ENCODE results near the gene ABCA13.
A peak's percentile ranks its signal among the peaks of the same experiment; 100 is the strongest.
"Not testable (repeated sequence)": the region's sequence is repeated elsewhere in the genome, so short reads cannot be mapped to it uniquely, and the experiment has no call there.

ABCA13 gene

GRCh38 chr7:48171202-48171601 lies at the start of gene ABCA13:
Gene ABCA13 (plus strand): TSS chr7:48171458. CDS start chr7:48171484, 26 bp downstream.
- Histone ChIP-seq H3K4me2 (peak within 1 kb of the TSS in 7 of 11 experiments; percentile 1 to 56 (median 30); a peak in 8 of 22 replicates), H3K9me3 (replicated peaks in 1 of 11) (peaks cover 0 to 19% (median 8%) of the 10 kb centered on the region in 11 experiments; a peak in 12 of 22 replicates), H3K27ac (peak within 1 kb of the TSS in 5 of 11 experiments; percentile 16 to 41 (median 30); a peak in 8 of 22 replicates), H3K4me3 (no peak within 1 kb of the TSS), H3K27me3 (no peaks in the 10 kb centered on the region), H3K36me3 (no peaks in the 10 kb centered on the region), H4K20me1 (no peaks in the 10 kb centered on the region), H3K9ac (no peak within 1 kb of the TSS), H3K4me1 (peaks cover 0 to 16% (median 4%) of the 10 kb centered on the region in 10 experiments; a peak in 10 of 20 replicates)
- TF ChIP-seq Cebpa-rat (IDR thresholded peaks at IDR 0.05) = no peak

- H3K4me2 ChIP-seq = no peak overlapping the region
- no peak overlapping the region for H3K27ac ChIP-seq
- H3K27me3 ChIP-seq = no peaks in the 10 kb centered on the region
- H3K9ac ChIP-seq = no peak overlapping the region
- H4K20me1 ChIP-seq = no peaks in the 10 kb centered on the region
- H3K9me3 ChIP-seq (replicated peaks in 1 of 11) = peaks cover 0 to 21% (median 10%) of the 10 kb centered on the region in 11 experiments; a peak in 9 of 22 replicates
- no peaks in the 10 kb centered on the region for H3K36me3 ChIP-seq
- no peak for TF ChIP-seq Cebpa-rat (IDR thresholded peaks at IDR 0.05)
- H3K4me1 ChIP-seq = no peaks in the 10 kb centered on the region
- no peak overlapping the region for H3K4me3 ChIP-seq
Observed at GRCh38 chr7:48126037-48126436, 45.2 kb upstream of the ABCA13 start.

GRCh38 chr7:48130658-48131108 lies 40.6 kb upstream of the ABCA13 start:
- no peak overlapping the region for H3K9ac ChIP-seq
- H3K4me1 ChIP-seq = no peaks in the 10 kb centered on the region
- peaks cover 0 to 17% (median 7%) of the 10 kb centered on the region in 11 experiments; a peak in 10 of 22 replicates for H3K9me3 ChIP-seq (replicated peaks in 1 of 11)
- TF ChIP-seq Cebpa-rat (IDR thresholded peaks at IDR 0.05) = no peak
- H3K4me2 ChIP-seq = no peak overlapping the region
- no peaks in the 10 kb centered on the region for H3K36me3 ChIP-seq
- H3K27ac ChIP-seq = no peak overlapping the region
- H4K20me1 ChIP-seq = no peaks in the 10 kb centered on the region
- H3K4me3 ChIP-seq = no peak overlapping the region
- no peaks in the 10 kb centered on the region for H3K27me3 ChIP-seq

GRCh38 chr7:48132792-48133191 lies 38.5 kb upstream of the ABCA13 start:
- no peak overlapping the region for H3K27ac ChIP-seq
- H3K36me3 ChIP-seq = no peaks in the 10 kb centered on the region
- no peak overlapping the region for H3K4me3 ChIP-seq
- no peak overlapping the region for H3K4me2 ChIP-seq
- no peak for TF ChIP-seq Cebpa-rat (IDR thresholded peaks at IDR 0.05)
- no peaks in the 10 kb centered on the region for H3K4me1 ChIP-seq
- no peaks in the 10 kb centered on the region for H3K27me3 ChIP-seq
- H4K20me1 ChIP-seq = no peaks in the 10 kb centered on the region
- H3K9me3 ChIP-seq (replicated peaks in 1 of 11) = peaks cover 0 to 12% (median 9%) of the 10 kb centered on the region in 11 experiments; a peak in 11 of 22 replicates
- no peak overlapping the region for H3K9ac ChIP-seq

GRCh38 chr7:48139459-48139858 lies 31.8 kb upstream of the ABCA13 start:
- Histone ChIP-seq H3K9me3 (replicated peaks in 1 of 11) (peaks cover 0 to 23% (median 16%) of the 10 kb centered on the region in 11 experiments; a peak in 16 of 22 replicates), H3K4me2 (no peak overlapping the region), H3K4me3 (no peak overlapping the region), H3K27ac (no peak overlapping the region), H3K9ac (no peak overlapping the region), H4K20me1 (no peaks in the 10 kb centered on the region), H3K4me1 (peaks cover 0 to 7% (median 0%) of the 10 kb centered on the region in 10 experiments; a peak in 2 of 20 replicates), H3K36me3 (no peaks in the 10 kb centered on the region), H3K27me3 (no peaks in the 10 kb centered on the region)
- TF ChIP-seq Cebpa-rat (IDR thresholded peaks at IDR 0.05) = no peak

- H3K9me3 ChIP-seq (replicated peaks in 1 of 11) = peaks cover 0 to 23% (median 16%) of the 10 kb centered on the region in 11 experiments; a peak in 16 of 22 replicates
- H3K36me3 ChIP-seq = no peaks in the 10 kb centered on the region
- H3K9ac ChIP-seq = no peak overlapping the region
- peaks cover 0 to 7% (median 0%) of the 10 kb centered on the region in 10 experiments; a peak in 2 of 20 replicates for H3K4me1 ChIP-seq
- no peaks in the 10 kb centered on the region for H3K27me3 ChIP-seq
- H3K27ac ChIP-seq = no peak overlapping the region
- no peak overlapping the region for H3K4me3 ChIP-seq
- peak overlapping the region in 2 of 11 experiments; percentile 29 to 50; a peak in 2 of 22 replicates for H3K4me2 ChIP-seq
- H4K20me1 ChIP-seq = no peaks in the 10 kb centered on the region
- TF ChIP-seq Cebpa-rat (IDR thresholded peaks at IDR 0.05) = no peak
Observed at GRCh38 chr7:48140001-48140681, 31.1 kb upstream of the ABCA13 start.

- Histone ChIP-seq H3K4me3 (no peak overlapping the region), H3K4me1 (peaks cover 0 to 7% (median 0%) of the 10 kb centered on the region in 10 experiments; a peak in 2 of 20 replicates), H4K20me1 (no peaks in the 10 kb centered on the region), H3K9ac (no peak overlapping the region), H3K9me3 (replicated peaks in 1 of 11) (peaks cover 0 to 17% (median 9%) of the 10 kb centered on the region in 11 experiments; a peak in 16 of 22 replicates), H3K27me3 (no peaks in the 10 kb centered on the region), H3K4me2 (no peak overlapping the region), H3K27ac (no peak overlapping the region), H3K36me3 (no peaks in the 10 kb centered on the region)
- no peak for TF ChIP-seq Cebpa-rat (IDR thresholded peaks at IDR 0.05)
Observed at GRCh38 chr7:48141521-48141920, 29.7 kb upstream of the ABCA13 start.

GRCh38 chr7:48144291-48144768 lies 26.9 kb upstream of the ABCA13 start:
- Histone ChIP-seq H4K20me1 (no peaks in the 10 kb centered on the region), H3K4me1 (peaks cover 0 to 7% (median 0%) of the 10 kb centered on the region in 10 experiments; a peak in 2 of 20 replicates), H3K4me2 (no peak overlapping the region), H3K36me3 (no peaks in the 10 kb centered on the region), H3K9ac (no peak overlapping the region), H3K9me3 (replicated peaks in 1 of 11) (peaks cover 0 to 13% (median 8%) of the 10 kb centered on the region in 11 experiments; a peak in 9 of 22 replicates), H3K27me3 (no peaks in the 10 kb centered on the region), H3K4me3 (no peak overlapping the region), H3K27ac (no peak overlapping the region)
- no peak for TF ChIP-seq Cebpa-rat (IDR thresholded peaks at IDR 0.05)

- no peak overlapping the region for H3K9ac ChIP-seq
Observed at GRCh38 chr7:48147078-48147591, 24.1 kb upstream of the ABCA13 start.

GRCh38 chr7:48147690-48148089 lies 23.6 kb upstream of the ABCA13 start:
- H3K4me2 ChIP-seq; H3K9me3 ChIP-seq (replicated peaks in 1 of 11); H3K36me3 ChIP-seq; H4K20me1 ChIP-seq; H3K27ac ChIP-seq; H3K4me1 ChIP-seq; H3K9ac ChIP-seq; H3K27me3 ChIP-seq; H3K4me3 ChIP-seq: not testable (repeated sequence)

More at GRCh38 chr7:48147078-48147591, 24.1 kb upstream of the ABCA13 start:
- Histone ChIP-seq H3K36me3 (no peaks in the 10 kb centered on the region), H3K4me3 (no peak overlapping the region), H3K4me2 (no peak overlapping the region), H3K4me1 (no peaks in the 10 kb centered on the region), H3K27me3 (no peaks in the 10 kb centered on the region), H4K20me1 (no peaks in the 10 kb centered on the region), H3K9me3 (replicated peaks in 1 of 11) (peaks cover 0 to 7% (median 1%) of the 10 kb centered on the region in 11 experiments; a peak in 7 of 22 replicates), H3K27ac (no peak overlapping the region)
- TF ChIP-seq Cebpa-rat (IDR thresholded peaks at IDR 0.05) = no peak

All from BLaER1 treated with 17β-estradiol and CSF1 and Interleukin-3, amounts not matched to agents 10 nM and 100 nM (cell line).